H9 (cell line): Measurements from ENCODE around the gene SMARCC1. TPM values are rescaled to one million over a fixed set of nuclear protein-coding genes. Genes with fewer than 3 reads are reported as not detected.

Experiments used
- DNase-seq: peaks from one replicate; pipeline ENCODE4 v3.0.0-alpha.2; 2017
- H2AFZ ChIP-seq: one replicate; pipeline ENCODE4 v1.6.1; 2013; ENCODE audit warnings: mild to moderate bottlenecking, low read length, control low read depth, moderate library complexity
- H2AK5ac ChIP-seq: 2 replicates; pipeline ENCODE4 v1.6.1; 2013; ENCODE audit warnings: low read length, control low read depth, mixed read lengths; ENCODE audit not compliant: insufficient read length
- H2BK120ac ChIP-seq: one replicate; pipeline ENCODE4 v1.6.1; 2013; ENCODE audit warnings: low read depth, mild to moderate bottlenecking, low read length, control low read depth, inconsistent platforms; ENCODE audit not compliant: poor library complexity, severe bottlenecking
- H2BK12ac ChIP-seq: 2 replicates; pipeline ENCODE4 v1.6.1; 2013; ENCODE audit warnings: low read length, control low read depth, mixed read lengths, low read depth; ENCODE audit not compliant: insufficient read length
- H2BK15ac ChIP-seq: 2 replicates; pipeline ENCODE4 v1.6.1; 2013; ENCODE audit warnings: low read depth, low read length, control low read depth
- H2BK20ac ChIP-seq: one replicate; pipeline ENCODE4 v1.6.1; 2013; ENCODE audit warnings: low read depth, mild to moderate bottlenecking, low read length, control low read depth, inconsistent platforms; ENCODE audit not compliant: poor library complexity, severe bottlenecking
- H2BK5ac ChIP-seq: 2 replicates; pipeline ENCODE4 v1.6.1; 2013; ENCODE audit warnings: low read length, control low read depth, mixed read lengths; ENCODE audit not compliant: insufficient read length
- H3K14ac ChIP-seq: 2 replicates; pipeline ENCODE4 v1.6.1; 2013; ENCODE audit warnings: low read length, control low read depth; ENCODE audit not compliant: insufficient read depth
- H3K18ac ChIP-seq: 2 replicates; pipeline ENCODE4 v1.6.1; 2013; ENCODE audit warnings: low read depth, mild to moderate bottlenecking, mixed read lengths, low read length, control low read depth; ENCODE audit not compliant: insufficient read length
- H3K23ac ChIP-seq: 2 replicates; pipeline ENCODE4 v1.6.1; 2013; ENCODE audit warnings: low read length, control low read depth, mixed read lengths, low read depth; ENCODE audit not compliant: insufficient read length
- H3K23me2 ChIP-seq: 2 replicates; pipeline ENCODE4 v1.6.1; 2013; ENCODE audit warnings: low read depth, mild to moderate bottlenecking, mixed read lengths, low read length, control low read depth; ENCODE audit not compliant: insufficient read length, poor library complexity, severe bottlenecking
- H3K27ac ChIP-seq: 2 replicates; pipeline ENCODE4 v1.5.1; 2013; ENCODE audit warnings: low read length, control low read depth, mixed read lengths, low read depth; ENCODE audit not compliant: insufficient read length
- H3K27me3 ChIP-seq: 2 replicates; pipeline ENCODE4 v1.6.1; 2013; ENCODE audit warnings: low read length, control low read depth, inconsistent platforms; ENCODE audit not compliant: insufficient read depth
- H3K4ac ChIP-seq: 2 replicates; pipeline ENCODE4 v1.6.1; 2013; ENCODE audit warnings: low read depth, mild to moderate bottlenecking, control low read depth, inconsistent platforms, low read length, moderate library complexity
- H3K4me1 ChIP-seq: 2 replicates; pipeline ENCODE4 v1.6.1; 2013; ENCODE audit warnings: low read length, control low read depth, inconsistent platforms; ENCODE audit not compliant: insufficient read depth
- H3K4me2 ChIP-seq: 2 replicates; pipeline ENCODE4 v1.6.1; 2013; ENCODE audit warnings: low read length, control low read depth, mixed read lengths; ENCODE audit not compliant: insufficient read length, insufficient read depth
- H3K56ac ChIP-seq: 2 replicates; pipeline ENCODE4 v1.6.1; 2013; ENCODE audit warnings: low read depth, mild to moderate bottlenecking, mixed read lengths, low read length, control low read depth; ENCODE audit not compliant: insufficient read length
- H3K79me1 ChIP-seq: 2 replicates; pipeline ENCODE4 v1.6.1; 2013; ENCODE audit warnings: low read depth, mild to moderate bottlenecking, moderate library complexity, low read length, control low read depth, inconsistent platforms; ENCODE audit not compliant: insufficient read depth, poor library complexity, severe bottlenecking
- H3K79me2 ChIP-seq: 2 replicates; pipeline ENCODE4 v1.6.1; 2013; ENCODE audit warnings: low read length, control low read depth, inconsistent platforms; ENCODE audit not compliant: insufficient read depth
- H3K9ac ChIP-seq: 2 replicates; pipeline ENCODE4 v1.6.1; 2013; ENCODE audit warnings: low read length, control low read depth, mixed read lengths; ENCODE audit not compliant: insufficient read length; ENCODE audit errors: extremely low read depth
- H3K9me3 ChIP-seq: one replicate; pipeline ENCODE4 v1.6.1; 2013; ENCODE audit warnings: low read depth, low read length, inconsistent platforms; ENCODE audit not compliant: control insufficient read depth
- H3T11ph ChIP-seq: one replicate; pipeline ENCODE4 v1.6.1; 2013; ENCODE audit warnings: mild to moderate bottlenecking, low read length, control low read depth, inconsistent platforms
- H4K20me1 ChIP-seq: one replicate; pipeline ENCODE4 v1.6.1; 2013; ENCODE audit not compliant: control insufficient read depth, insufficient read length, insufficient read depth
- H4K5ac ChIP-seq: 2 replicates; pipeline ENCODE4 v1.6.1; 2013; ENCODE audit warnings: low read depth, mild to moderate bottlenecking, mixed read lengths, low read length, control low read depth; ENCODE audit not compliant: insufficient read length
- H4K8ac ChIP-seq: replicated peaks from 2 replicates; pipeline ENCODE4 v1.6.1; 2013; ENCODE audit warnings: low read length, control low read depth, mixed read lengths, low read depth; ENCODE audit not compliant: insufficient read length
- H4K91ac ChIP-seq: 2 replicates; pipeline ENCODE4 v1.6.1; 2013; ENCODE audit warnings: low read depth, mild to moderate bottlenecking, moderate library complexity, mixed read lengths, low read length, control low read depth; ENCODE audit not compliant: insufficient read length
- H3K27ac Mint-ChIP-seq, 3 experiments: 2 replicates in 2 of 3; 3 replicates in 1 of 3; pipeline ENCODE4 v1.8.0; 2020 to 2021; ENCODE audit warnings: mixed read lengths in 3 of 3, mild to moderate bottlenecking in 1 of 3, moderate library complexity in 1 of 3
- H3K27me3 Mint-ChIP-seq: 2 replicates; pipeline ENCODE4 v1.8.0; 2021; ENCODE audit warnings: low read depth, mild to moderate bottlenecking, moderate library complexity, mixed read lengths
- H3K36me3 Mint-ChIP-seq, 3 experiments: 2 replicates in 2 of 3; 3 replicates in 1 of 3; pipeline ENCODE4 v1.8.0; 2020 to 2021; ENCODE audit warnings: low read depth in 3 of 3, mixed read lengths in 3 of 3; ENCODE audit not compliant: insufficient read depth in 1 of 3
- H3K4me1 Mint-ChIP-seq, 2 experiments: 2 replicates each; pipeline ENCODE4 v1.8.0; 2020; ENCODE audit warnings: mixed read lengths in 2 of 2
- H3K4me3 Mint-ChIP-seq, 2 experiments: 2 replicates in 1 of 2; 3 replicates in 1 of 2; pipeline ENCODE4 v1.8.0; 2020 to 2021; ENCODE audit warnings: mild to moderate bottlenecking in 2 of 2, mixed read lengths in 2 of 2, moderate library complexity in 1 of 2
- H3K9me3 Mint-ChIP-seq, 2 experiments: 2 replicates in 1 of 2; 3 replicates in 1 of 2; pipeline ENCODE4 v1.8.0; 2020; ENCODE audit warnings: mild to moderate bottlenecking in 2 of 2, mixed read lengths in 2 of 2, moderate library complexity in 1 of 2
- CTCF ChIP-seq: fragments of 200-600 bp; sonication (generic); conservative IDR thresholded peaks from 3 replicates; pipeline ENCODE4 v1.8.0; 2021; ENCODE audit warnings: antibody characterized with exemption, mild to moderate bottlenecking
- WGBS: extraction: QIAGEN DNeasy Blood & Tissue Kit; methylation state at CpG from one replicate; pipeline ENCODE4 v1.1.7; 2013; ENCODE audit warnings: missing lambda C conversion rate, low lambda C conversion rate, mixed read lengths; ENCODE audit not compliant: insufficient read length; ENCODE audit errors: extremely low coverage; 5-methylcytosine and 5-hydroxymethylcytosine counted together
- total RNA-seq: library from RNA; stranded (reverse); gene quantifications from 2 replicates; pipeline ENCODE4 v1.2.1, GENCODE V29; 2021

The SMARCC1 gene
- total RNA-seq, 1 experiment from 2014 or later = 274 TPM

GRCh38 chr3:47542471-47543173 lies 239.1 kb downstream of the SMARCC1 start:
- Histone ChIP-seq H3K56ac (no peak overlapping the region), H3K9ac (no peak overlapping the region), H3K4ac (no peak overlapping the region), H2AFZ (no peak overlapping the region), H4K91ac (no peak overlapping the region), H3K23ac (no peak overlapping the region), H4K8ac (no peak overlapping the region), H3K18ac (no peak overlapping the region), H3K9me3 (no peaks in the 10 kb centered on the region), H3K14ac (no peak overlapping the region; the same call in 1 of the 2 replicates), H3K4me2 (no peak overlapping the region), H3K23me2 (no peaks in the 10 kb centered on the region), H3T11ph (no peak overlapping the region), H2BK20ac (no peak overlapping the region), H3K4me1 (no peaks in the 10 kb centered on the region; the same call in 1 of the 2 replicates), H2BK120ac (no peak overlapping the region), H3K27me3 (no peaks in the 10 kb centered on the region), H2AK5ac (no peak overlapping the region), H2BK5ac (no peak overlapping the region), H4K20me1 (no peaks in the 10 kb centered on the region), H3K79me2 (no peaks in the 10 kb centered on the region), H4K5ac (no peak overlapping the region), H3K27ac (no peak overlapping the region), H2BK15ac (no peak overlapping the region), H3K79me1 (no peaks in the 10 kb centered on the region), H2BK12ac (no peak overlapping the region)
- DNase-seq = no peak
- H3K9me3 Mint-ChIP-seq = no peaks in the 10 kb centered on the region; a peak in 2 of 5 replicates
- H3K4me1 Mint-ChIP-seq = peaks cover 7% of the 10 kb centered on the region in 2 experiments; a peak in 3 of 4 replicates
- no peak overlapping the region for H3K4me3 Mint-ChIP-seq
- H3K36me3 Mint-ChIP-seq = no peaks in the 10 kb centered on the region
- WGBS = no CpG with 5 or more reads among the region's 21 CpGs
- no peak for TF ChIP-seq CTCF
- H3K27me3 Mint-ChIP-seq = no peaks in the 10 kb centered on the region
- no peak overlapping the region for H3K27ac Mint-ChIP-seq
